Posterior vena cava (tissue), 2 donors: ENCODE results near the gene UGT2B11. TPM values are rescaled to one million over a fixed set of nuclear protein-coding genes. Genes with fewer than 3 reads are reported as not detected.
"Not testable (repeated sequence)": the region's sequence is repeated elsewhere in the genome, so short reads cannot be mapped to it uniquely, and the experiment has no call there.

Experiments
- DNase-seq: peaks from one replicate; pipeline ENCODE4 v3.0.0-alpha.2; 2020; ENCODE audit warnings: low spot score
- intact Hi-C, 2 donors: fragments of 100-400 bp; cut with DNase I; formaldehyde crosslinking; loops; one replicate each; pipeline versions ENCODE4 v1.14.1 to v1.14.2; 2022 to 2023
- total RNA-seq, 2 donors: library from RNA; stranded (reverse); fragmentation: NEBNext Ultra II Directional; extraction: Animal tissue kit (Norgen Biotek cat#: 25700); gene quantifications; one replicate each; pipeline ENCODE4 v1.2.1, GENCODE V29; 2021
- donor health status: DM: yes; HTN: yes; CAD: no.
- donor health status: DM: yes; HTN: yes; CAD: no.

UGT2B11 gene
- total RNA-seq, 2 donors from 2014 or later: not detected

- intact Hi-C loops: loop anchor here in 1 of 2 donors (10.0 kb wide), 1 partner anchor 684 kb away; no protein-coding TSS in a partner anchor
- not testable (repeated sequence) for DNase-seq
Measured at GRCh38 chr4:69178751-69179205, 35.8 kb downstream of the UGT2B11 start.

- not testable (repeated sequence) for DNase-seq
- intact Hi-C loops: loop anchor here in 1 of 2 donors (10.0 kb wide), 1 partner anchor 676 kb away; no protein-coding TSS in a partner anchor
Measured at GRCh38 chr4:69170233-69171134, 44.1 kb downstream of the UGT2B11 start.

- DNase-seq, intact Hi-C loops: not testable (repeated sequence)
Measured at GRCh38 chr4:69169171-69169570, 45.4 kb downstream of the UGT2B11 start.

- DNase-seq: no peak
- intact Hi-C loops: no loop called here
Measured at GRCh38 chr4:69167300-69167699, 47.2 kb downstream of the UGT2B11 start.

- DNase-seq, intact Hi-C loops: not testable (repeated sequence)
Measured at GRCh38 chr4:69166376-69166775, 48.2 kb downstream of the UGT2B11 start.

GRCh38 chr4:69165707-69166106, 48.8 kb downstream of the UGT2B11 start:
- intact Hi-C loops, DNase-seq: not testable (repeated sequence)

- no peak for DNase-seq
- intact Hi-C loops: no loop called here
Measured at GRCh38 chr4:69156913-69157312, 57.6 kb downstream of the UGT2B11 start.

- intact Hi-C loops: no loop called here
- DNase-seq: no peak
Measured at GRCh38 chr4:69154021-69154420, 60.5 kb downstream of the UGT2B11 start.

Other genes starting within 250 kb of the UGT2B11 start
- not detected for gene UGT2B7, start 118.3 kb downstream of the UGT2B11 start, total RNA-seq
- not detected for gene UGT2B28, start 65.7 kb upstream of the UGT2B11 start, total RNA-seq